Activated CD4-positive, alpha-beta T cell treated with anti-CD3 and anti-CD28 coated beads, Interleukin-2, Interleukin-6, amounts not matched to agents 100 ng/mL and 50 ng/mL, durations not matched to agents 16 hours and 8 hours (primary cell): ENCODE results near the gene IGSF5.

ENCODE experiments used
- DNase-seq: peaks from one replicate; pipeline ENCODE4 v3.0.0-alpha.2; 2020

IGSF5 gene

DNA sequence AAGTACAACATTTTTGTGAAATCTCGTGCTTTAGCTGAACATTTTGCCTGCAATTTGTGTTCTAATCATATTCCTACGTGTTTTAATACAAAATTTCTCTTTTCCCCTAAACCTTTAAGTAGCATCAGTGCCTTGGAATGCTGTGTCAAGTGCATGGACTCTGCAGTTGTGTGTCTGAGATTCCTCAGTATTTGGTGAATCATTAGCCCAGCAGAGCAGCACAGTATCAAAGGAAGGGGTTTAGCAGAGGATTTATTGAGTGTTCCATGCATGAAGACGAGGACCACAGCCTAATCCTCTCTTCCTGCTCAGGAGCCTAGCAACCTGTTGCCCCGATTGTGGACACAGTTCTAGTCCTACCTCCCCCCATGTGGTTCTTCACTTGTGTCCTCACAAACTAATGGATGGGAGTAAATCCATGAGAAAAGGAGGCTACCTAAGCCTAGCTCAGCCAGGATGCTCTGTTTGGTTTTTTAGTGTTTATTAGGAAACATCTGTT lies 92.9 kb downstream of the IGSF5 start:
- DNase-seq, result no peak

DNA sequence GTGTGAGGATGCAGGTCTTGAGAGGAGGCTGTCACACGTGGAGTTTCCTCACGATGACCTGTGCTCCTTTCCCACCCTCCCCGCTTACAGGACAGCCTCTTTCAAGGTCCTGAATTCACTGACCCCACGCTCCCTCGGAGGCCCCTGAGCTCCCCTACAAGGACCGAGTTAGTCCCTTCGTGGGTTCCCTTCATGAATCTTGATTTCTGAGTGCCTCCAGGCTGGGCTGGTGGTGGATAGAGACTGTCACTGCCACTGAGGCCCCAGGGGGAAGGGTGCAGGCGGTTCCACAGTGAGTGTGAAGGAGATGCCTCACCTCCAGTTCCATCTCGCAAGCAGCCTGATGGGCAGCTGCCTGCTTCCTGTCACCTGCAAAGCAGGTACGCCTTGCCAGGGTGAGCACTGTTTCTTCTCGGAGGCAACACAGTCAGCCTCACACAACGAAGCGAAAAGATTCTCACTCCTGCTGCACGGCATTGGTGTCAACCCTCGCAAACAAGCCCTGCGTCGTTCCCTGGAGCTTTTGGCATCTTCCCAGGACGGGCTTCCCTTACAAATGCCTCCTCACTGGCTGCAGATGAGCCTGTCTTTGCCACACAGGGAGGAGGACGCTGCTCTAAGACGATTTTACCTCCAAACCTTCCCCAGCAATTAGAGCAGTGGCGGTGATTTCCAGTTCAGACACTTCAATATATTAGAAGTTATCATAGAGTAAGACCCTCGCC lies 95.6 kb downstream of the IGSF5 start:
- DNase-seq, result no peak

DNA sequence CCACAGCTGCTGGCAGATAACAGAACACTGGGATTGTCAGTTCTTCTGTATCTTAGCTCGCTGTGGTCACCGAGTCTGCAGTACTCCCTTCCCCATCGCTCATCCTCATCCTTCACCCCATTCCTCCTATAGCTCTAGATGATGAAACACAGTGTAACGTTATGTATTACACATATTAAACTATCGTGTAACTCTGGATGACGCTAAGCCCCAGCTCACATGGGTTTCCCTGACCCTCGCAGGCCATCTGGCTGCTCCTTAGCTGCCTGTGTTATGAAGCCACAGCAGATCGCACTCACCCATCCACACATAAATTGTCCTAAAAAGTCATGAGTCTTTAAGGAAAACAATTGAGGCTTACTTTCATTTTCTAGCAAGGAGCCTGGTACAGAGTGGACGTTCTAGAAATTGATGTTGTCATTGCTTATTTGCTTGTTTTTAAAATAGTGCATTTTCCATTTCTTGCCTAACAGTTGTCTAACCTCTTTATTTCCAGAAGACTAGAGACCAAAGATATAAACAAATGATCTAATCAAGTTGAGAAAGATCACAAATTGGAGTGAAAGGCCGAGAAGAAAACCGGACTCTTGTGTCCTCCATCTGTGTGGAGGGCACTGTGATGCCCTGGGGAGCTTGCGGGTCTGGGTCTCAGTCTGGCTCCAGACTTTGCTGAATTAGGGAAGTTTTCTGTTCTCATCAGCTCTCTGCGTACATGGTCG lies 97.9 kb downstream of the IGSF5 start:
- DNase-seq, result no peak

DNA sequence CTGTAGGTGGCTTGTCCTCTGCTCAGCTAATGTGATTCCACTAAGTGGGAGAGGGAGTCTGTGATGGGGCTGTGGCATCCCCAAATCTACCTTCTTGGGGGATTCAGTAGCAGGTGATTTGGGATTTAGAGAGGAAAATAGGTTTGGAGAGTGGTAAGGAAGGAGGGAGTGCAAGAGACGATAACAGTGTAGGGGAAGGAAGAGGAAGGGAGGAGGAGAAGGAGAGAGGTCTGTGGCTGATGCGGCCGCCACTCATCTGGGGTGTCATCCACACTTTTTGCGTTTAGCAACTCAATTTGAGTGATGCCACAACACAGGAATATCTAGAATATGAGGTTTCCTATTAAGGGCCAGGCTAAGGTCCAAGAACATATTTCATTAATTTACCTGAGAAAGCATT lies 98.5 kb downstream of the IGSF5 start:
- no peak for DNase-seq

DNA sequence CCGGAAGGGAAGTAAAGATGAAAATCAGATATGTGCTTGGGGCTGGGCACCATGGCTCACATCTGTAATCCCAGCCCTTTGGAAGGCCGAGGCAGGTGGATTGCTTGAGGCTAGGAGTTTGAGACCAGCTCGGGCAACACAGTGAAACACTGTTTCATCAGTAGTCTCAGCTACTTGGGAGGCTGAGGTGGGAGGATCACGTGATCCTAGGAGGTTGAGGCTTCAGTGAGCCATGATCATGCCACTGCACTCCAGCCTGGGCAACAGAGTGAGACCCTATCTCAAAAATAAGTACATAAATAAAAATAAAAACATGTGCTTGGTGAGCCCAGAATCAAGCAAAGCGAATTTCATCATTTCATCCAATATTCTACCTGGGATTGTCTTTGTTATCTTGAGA lies 98.9 kb downstream of the IGSF5 start:
- DNase-seq, result no peak

DNA sequence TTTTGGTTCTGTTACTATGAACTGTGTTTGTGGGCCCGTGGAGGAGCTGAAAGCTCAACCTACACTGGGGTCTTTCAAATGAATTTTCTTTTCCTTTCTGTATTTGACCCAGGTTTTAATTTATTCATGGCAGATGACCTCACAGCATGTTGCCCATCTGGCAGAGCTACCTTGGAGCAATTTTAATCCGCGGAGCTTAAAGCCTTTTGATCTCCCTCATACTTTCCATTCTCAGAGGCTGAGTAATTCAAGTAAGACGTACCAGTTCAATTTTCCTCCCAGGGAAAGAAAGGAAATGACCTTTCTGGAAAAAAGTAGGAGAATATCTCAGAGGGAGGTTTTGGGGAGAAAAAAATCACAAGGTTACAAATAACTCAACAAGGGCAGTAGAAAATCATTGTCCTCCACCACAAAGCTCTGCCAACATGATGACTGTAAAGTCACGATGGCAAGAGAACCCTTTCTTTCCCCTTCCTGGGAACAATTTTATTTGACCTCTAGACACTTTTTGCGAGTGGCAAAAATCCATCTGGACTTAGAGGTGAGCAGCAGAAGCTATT lies 100.7 kb downstream of the IGSF5 start:
- DNase-seq, result no peak

DNA sequence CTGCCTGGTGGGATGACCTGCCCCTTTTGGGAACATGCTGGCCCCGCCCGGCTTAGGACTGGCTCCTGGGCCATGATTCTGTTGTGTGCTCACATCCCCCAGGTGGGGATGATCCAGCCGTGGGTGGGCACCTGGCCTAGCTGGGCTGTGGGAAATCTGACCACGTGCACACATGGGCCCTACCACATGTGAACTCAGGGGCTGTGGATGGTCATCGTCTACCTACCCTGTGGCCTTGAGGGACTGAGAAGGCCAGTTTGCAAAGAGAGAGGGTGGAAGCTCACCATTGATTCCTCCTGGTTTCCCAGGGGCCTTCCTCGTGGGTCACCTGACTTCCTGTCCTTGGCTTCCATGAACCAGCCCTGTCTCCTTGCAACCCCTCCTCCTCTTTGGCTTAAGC lies 102.9 kb downstream of the IGSF5 start:
- DNase-seq, result no peak

DNA sequence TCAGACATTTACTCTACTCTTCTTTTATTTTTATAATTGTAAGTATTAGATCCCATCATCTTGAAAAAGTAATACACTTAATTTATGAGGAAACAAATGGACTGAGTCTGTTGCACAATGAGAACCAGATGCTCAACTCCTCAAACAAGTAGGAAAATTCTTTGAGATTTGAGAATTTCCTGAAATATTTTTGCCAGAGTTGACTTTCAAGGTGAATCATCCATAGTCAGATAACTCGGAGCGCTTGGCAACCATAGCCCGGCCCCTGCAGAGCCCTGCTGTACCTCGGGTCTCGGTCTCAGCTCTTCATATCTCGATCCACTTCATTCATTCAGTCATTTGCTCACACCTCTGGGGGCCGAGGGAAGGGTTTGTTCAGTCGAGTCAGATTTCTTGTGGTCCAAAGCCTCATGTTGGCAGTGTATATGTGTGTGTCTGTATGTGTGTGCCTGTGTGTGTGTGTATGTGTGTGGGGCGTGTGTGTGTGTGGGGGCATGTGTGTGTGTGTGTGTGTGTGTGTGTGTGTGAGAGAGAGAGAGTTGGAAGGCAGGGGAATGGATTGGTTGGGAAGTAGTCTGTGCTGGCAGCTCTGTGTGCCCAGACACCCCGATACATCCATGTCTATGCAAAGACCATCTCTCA lies 104.2 kb downstream of the IGSF5 start:
- DNase-seq, result no peak

DNA sequence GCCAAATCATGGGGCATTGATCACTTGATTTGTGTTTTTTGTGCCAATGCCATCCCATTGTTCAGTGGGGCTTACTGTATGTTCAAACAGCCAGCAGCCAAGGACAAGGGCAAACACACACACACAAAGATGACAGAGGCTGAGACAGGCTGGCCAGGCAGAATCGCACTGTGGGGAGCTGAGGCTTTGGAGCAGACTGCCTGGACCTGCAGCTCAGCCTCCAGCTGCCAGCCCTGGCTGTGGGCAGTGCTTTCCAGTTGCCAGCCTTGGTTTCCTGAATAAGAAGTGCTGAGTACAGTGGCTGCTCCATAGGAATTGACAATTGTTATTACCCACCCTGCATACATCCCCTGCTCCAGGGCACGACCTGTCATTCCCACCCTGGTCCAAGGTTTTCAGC lies 105.3 kb downstream of the IGSF5 start:
- DNase-seq, result no peak

DNA sequence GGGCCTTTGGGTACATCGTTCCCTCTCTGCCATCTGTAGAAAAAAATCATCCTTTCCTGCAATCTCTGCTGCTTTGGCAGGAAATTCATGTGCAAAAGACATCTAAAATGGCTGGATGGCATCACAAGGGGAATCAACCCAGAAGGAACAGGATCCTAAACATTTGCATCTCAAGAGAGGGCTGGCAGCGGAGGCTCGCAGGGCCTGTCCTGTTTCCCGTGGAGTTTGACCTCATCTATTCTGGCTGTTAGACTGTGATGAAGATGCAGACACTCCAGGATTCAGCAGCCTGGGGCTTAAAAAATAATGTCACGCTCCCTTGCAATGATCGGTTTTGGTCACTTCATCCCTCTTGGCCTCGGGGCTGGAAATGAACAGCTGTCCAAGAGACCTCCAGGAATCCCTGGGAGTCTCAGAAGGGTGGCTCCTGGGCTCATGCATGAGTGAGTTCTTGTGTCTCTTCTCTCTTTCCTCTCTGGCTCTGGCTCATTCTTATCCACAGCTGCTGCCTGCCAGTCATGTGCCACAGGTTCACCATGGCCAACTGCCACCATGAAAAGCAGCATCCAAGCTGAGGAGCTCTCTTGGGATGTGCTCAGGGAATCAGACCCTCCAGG lies 106.1 kb downstream of the IGSF5 start:
- DNase-seq, result no peak
